ENCODE results near the gene HERPUD2.

HERPUD2 gene

DNA sequence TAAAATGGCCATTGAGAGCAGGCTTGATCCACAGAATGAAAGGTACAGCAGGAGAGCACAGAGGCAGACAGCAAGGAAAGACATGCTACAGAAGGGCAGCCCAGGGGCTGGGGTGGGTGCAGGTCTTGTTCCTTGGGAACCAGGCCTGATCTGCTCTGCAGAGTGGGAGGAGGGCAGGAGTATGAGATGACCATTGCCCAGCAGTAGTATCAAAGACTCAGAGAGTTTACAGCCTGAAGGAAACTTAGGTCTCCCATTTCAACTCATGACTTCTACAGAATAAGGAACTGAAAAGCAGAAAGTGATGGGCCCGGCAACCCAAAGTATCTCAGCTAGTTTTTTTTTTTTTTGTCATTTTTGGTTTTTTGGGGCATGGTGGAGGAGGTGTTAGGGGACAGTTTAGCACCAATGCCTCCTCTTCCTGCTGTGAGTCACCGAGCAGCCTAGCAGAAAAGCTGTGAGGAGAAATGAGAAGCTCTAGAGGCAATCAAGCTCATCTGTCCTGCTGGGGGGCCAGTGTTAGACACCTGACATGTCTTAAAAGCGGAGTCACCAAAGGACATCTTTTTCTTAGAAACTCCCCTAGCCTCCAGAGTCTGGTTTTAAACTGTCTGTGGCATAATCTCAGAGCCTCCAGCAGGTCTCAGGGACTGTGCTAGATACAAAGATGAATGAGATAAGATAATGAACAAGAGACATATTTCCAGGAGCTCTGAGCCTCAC, 34.3 kb upstream of the HERPUD2 start:
- Histone ChIP-seq H3K9me3 (ENCODE audit: control extremely low read depth in 1 of 5, control insufficient read depth in 4 of 5, insufficient read depth in 2 of 5, low read depth in 1 of 5, low read length in 4 of 5) (no peaks in the 10 kb centered on the region), H3K27me3 (replicated peaks in 2 of 5; ENCODE audit: control insufficient read depth in 4 of 5, insufficient read depth in 5 of 5, low read length in 4 of 5) (no peaks in the 10 kb centered on the region), H3K27ac (ENCODE audit: insufficient read depth in 1 of 2, low read depth in 1 of 2, low read length in 2 of 2, poor library complexity in 1 of 2, severe bottlenecking in 2 of 2) (no peak overlapping the region), H3K36me3 (ENCODE audit: control insufficient read depth in 4 of 4, insufficient read depth in 4 of 4, low read length in 3 of 4) (no peaks in the 10 kb centered on the region), H3K4me1 (ENCODE audit: control extremely low read depth in 1 of 4, control insufficient read depth in 4 of 4, insufficient read depth in 4 of 4, low read length in 3 of 4) (peaks cover 0 to 31% (median 2%) of the 10 kb centered on the region in 4 experiments), H3K4me3 (ENCODE audit: control insufficient read depth in 1 of 7, extremely low read depth in 1 of 7, insufficient read depth in 4 of 7, low read depth in 2 of 7, low read length in 6 of 7) (no peak overlapping the region)
- ChIA-PET CTCF (interaction anchor here (1.0 to 1.8 kb wide), 2 partner anchors 17 to 182 kb away, joined by 4 read pairs; no protein-coding TSS in a partner anchor), POLR2A (no interaction called here)
- 80% methylated on average over 1 of the region's 3 CpGs for WGBS (ENCODE audit: insufficient coverage)
- DNase-seq = peak; percentile 15 to 53 (median 21)

DNA sequence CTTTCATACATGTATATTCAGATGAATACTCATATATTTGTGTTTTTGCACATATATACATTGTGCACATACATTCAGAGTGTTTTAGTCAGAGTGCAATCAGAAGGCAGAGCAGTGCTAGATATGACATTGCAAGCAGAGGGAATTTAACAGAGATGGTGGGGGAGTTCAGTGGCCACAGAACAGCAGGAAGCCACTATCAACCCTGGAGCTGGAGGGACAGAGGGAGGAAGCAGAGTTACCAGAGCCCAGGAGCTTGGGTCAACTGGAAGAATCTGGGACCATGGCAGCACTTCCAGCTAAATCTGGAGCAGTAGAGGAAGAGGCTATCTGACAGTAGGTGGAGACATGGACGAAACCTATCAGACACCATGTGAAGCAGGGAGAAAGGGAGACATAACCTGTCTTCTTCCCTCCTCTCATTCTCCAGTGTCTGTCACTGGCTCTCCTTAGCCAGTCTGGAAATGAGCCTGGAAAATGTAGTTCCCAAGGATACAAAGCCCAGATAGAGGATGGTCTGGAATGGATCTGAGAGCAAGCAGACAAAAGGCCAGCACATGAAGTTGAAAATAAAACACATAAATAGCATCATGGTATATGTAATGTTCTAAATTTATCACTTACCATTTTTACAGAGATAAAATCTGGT, 33.6 kb upstream of the HERPUD2 start:
- H3K4me1 ChIP-seq (ENCODE audit: control extremely low read depth in 1 of 4, control insufficient read depth in 4 of 4, insufficient read depth in 4 of 4, low read length in 3 of 4) = peaks cover 0 to 31% (median 2%) of the 10 kb centered on the region in 4 experiments
- no CpG with 5 or more reads among the region's 1 CpG for WGBS (ENCODE audit: insufficient coverage)
- H3K4me3 ChIP-seq (ENCODE audit: control insufficient read depth in 1 of 7, extremely low read depth in 1 of 7, insufficient read depth in 4 of 7, low read depth in 2 of 7, low read length in 6 of 7) = no peak overlapping the region

DNA sequence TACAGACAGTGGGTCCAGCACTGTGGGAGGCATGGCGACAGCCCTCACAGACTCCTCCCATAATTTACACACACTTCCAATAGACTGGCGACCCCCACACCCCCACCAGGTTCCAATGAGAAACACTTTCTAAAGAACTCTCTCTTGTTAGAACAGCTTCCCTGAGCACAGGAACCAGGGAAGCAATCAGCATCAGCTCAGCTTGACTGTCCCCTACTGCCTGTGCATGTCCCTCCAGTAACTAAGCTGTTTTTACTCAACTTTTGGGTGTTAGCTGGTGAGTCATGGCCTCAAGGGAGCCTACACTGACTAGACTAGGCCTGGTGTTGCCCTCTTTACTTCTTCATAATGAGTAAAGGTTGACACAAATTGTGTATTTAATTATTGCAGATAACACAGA, 32.6 kb upstream of the HERPUD2 start:
- Histone ChIP-seq H3K36me3 (ENCODE audit: control insufficient read depth in 4 of 4, insufficient read depth in 4 of 4, low read length in 3 of 4) (no peaks in the 10 kb centered on the region), H3K9me3 (ENCODE audit: control extremely low read depth in 1 of 5, control insufficient read depth in 4 of 5, insufficient read depth in 2 of 5, low read depth in 1 of 5, low read length in 4 of 5) (no peaks in the 10 kb centered on the region), H3K4me1 (ENCODE audit: control extremely low read depth in 1 of 4, control insufficient read depth in 4 of 4, insufficient read depth in 4 of 4, low read length in 3 of 4) (peaks cover 0 to 33% (median 2%) of the 10 kb centered on the region in 4 experiments), H3K27me3 (replicated peaks in 2 of 5; ENCODE audit: control insufficient read depth in 4 of 5, insufficient read depth in 5 of 5, low read length in 4 of 5) (no peaks in the 10 kb centered on the region), H3K4me3 (ENCODE audit: control insufficient read depth in 1 of 7, extremely low read depth in 1 of 7, insufficient read depth in 4 of 7, low read depth in 2 of 7, low read length in 6 of 7) (no peak overlapping the region), H3K27ac (ENCODE audit: insufficient read depth in 1 of 2, low read depth in 1 of 2, low read length in 2 of 2, poor library complexity in 1 of 2, severe bottlenecking in 2 of 2) (no peak overlapping the region)
- no peak for DNase-seq
- 93% methylated on average over 2 of the region's 2 CpGs for WGBS (ENCODE audit: insufficient coverage)
- ChIA-PET POLR2A (no interaction called here), CTCF (no interaction called here)

More for the DNA sequence above, 33.6 kb upstream of the HERPUD2 start:
- no peaks in the 10 kb centered on the region for H3K36me3 ChIP-seq (ENCODE audit: control insufficient read depth in 4 of 4, insufficient read depth in 4 of 4, low read length in 3 of 4)
- ChIA-PET POLR2A (no interaction called here), CTCF (interaction anchor here (1.8 kb wide), 1 partner anchor 16 kb away, joined by 4 read pairs; no protein-coding TSS in a partner anchor)
- no peaks in the 10 kb centered on the region for H3K9me3 ChIP-seq (ENCODE audit: control extremely low read depth in 1 of 5, control insufficient read depth in 4 of 5, insufficient read depth in 2 of 5, low read depth in 1 of 5, low read length in 4 of 5)
- DNase-seq = no peak
- no peak overlapping the region for H3K27ac ChIP-seq (ENCODE audit: insufficient read depth in 1 of 2, low read depth in 1 of 2, low read length in 2 of 2, poor library complexity in 1 of 2, severe bottlenecking in 2 of 2)
- no peaks in the 10 kb centered on the region for H3K27me3 ChIP-seq (replicated peaks in 2 of 5; ENCODE audit: control insufficient read depth in 4 of 5, insufficient read depth in 5 of 5, low read length in 4 of 5)

DNA sequence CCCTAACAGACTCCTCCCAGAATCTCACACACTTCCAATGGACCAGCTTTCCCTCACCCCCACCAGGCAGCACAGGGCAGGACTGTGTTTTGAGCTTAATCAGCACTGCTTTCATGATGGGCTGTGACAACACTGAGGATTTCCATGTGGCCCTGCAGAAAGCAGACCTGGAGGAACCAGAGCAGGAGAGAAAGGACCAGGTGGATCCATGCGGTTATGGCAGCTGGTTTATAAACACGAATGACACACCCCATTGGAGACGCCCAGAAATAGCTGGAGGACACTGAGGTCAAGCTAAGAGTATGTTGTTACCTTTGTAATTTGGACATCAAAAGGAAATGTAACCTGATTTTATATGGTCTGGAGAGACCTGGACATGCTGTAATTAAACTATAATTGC, 31.7 kb upstream of the HERPUD2 start:
- ChIA-PET POLR2A (no interaction called here), CTCF (interaction anchor here (1.2 kb wide), 1 partner anchor 12 kb away, joined by 3 read pairs; no protein-coding TSS in a partner anchor)
- no peak overlapping the region for H3K4me3 ChIP-seq (ENCODE audit: control insufficient read depth in 1 of 7, extremely low read depth in 1 of 7, insufficient read depth in 4 of 7, low read depth in 2 of 7, low read length in 6 of 7)
- H3K9me3 ChIP-seq (ENCODE audit: control extremely low read depth in 1 of 5, control insufficient read depth in 4 of 5, insufficient read depth in 2 of 5, low read depth in 1 of 5, low read length in 4 of 5) = no peaks in the 10 kb centered on the region
- WGBS (ENCODE audit: insufficient coverage) = 94% methylated on average over 3 of the region's 3 CpGs
- H3K27me3 ChIP-seq (replicated peaks in 2 of 5; ENCODE audit: control insufficient read depth in 4 of 5, insufficient read depth in 5 of 5, low read length in 4 of 5) = no peaks in the 10 kb centered on the region
- DNase-seq = no peak
- no peak overlapping the region for H3K27ac ChIP-seq (ENCODE audit: insufficient read depth in 1 of 2, low read depth in 1 of 2, low read length in 2 of 2, poor library complexity in 1 of 2, severe bottlenecking in 2 of 2)
- H3K4me1 ChIP-seq (ENCODE audit: control extremely low read depth in 1 of 4, control insufficient read depth in 4 of 4, insufficient read depth in 4 of 4, low read length in 3 of 4) = peaks cover 0 to 41% (median 3%) of the 10 kb centered on the region in 4 experiments
- H3K36me3 ChIP-seq (ENCODE audit: control insufficient read depth in 4 of 4, insufficient read depth in 4 of 4, low read length in 3 of 4) = no peaks in the 10 kb centered on the region

DNA sequence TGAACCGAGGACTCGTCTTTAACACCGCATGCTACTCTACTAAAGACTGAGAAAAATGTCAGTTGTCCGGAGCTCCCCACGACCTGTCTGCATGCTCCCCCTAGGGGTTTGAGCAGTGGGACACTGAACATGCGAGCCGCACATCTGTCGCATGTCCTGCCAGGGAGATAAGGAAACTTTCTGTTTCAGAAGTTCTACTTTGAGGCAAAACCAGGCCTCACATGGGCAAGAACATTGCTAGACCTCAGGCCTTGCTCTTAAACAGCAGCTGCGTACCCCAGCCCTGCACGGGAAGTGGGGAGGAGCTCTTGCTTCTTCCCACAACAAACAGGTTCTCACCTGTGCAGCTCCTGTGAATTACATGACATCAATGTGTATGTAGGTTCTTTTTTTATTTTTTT, 30.3 kb upstream of the HERPUD2 start:
- Histone ChIP-seq H3K9me3 (ENCODE audit: control extremely low read depth in 1 of 5, control insufficient read depth in 4 of 5, insufficient read depth in 2 of 5, low read depth in 1 of 5, low read length in 4 of 5) (no peaks in the 10 kb centered on the region), H3K27me3 (replicated peaks in 2 of 5; ENCODE audit: control insufficient read depth in 4 of 5, insufficient read depth in 5 of 5, low read length in 4 of 5) (no peaks in the 10 kb centered on the region), H3K27ac (ENCODE audit: insufficient read depth in 1 of 2, low read depth in 1 of 2, low read length in 2 of 2, poor library complexity in 1 of 2, severe bottlenecking in 2 of 2) (no peak overlapping the region), H3K4me3 (ENCODE audit: control insufficient read depth in 1 of 7, extremely low read depth in 1 of 7, insufficient read depth in 4 of 7, low read depth in 2 of 7, low read length in 6 of 7) (no peak overlapping the region), H3K36me3 (ENCODE audit: control insufficient read depth in 4 of 4, insufficient read depth in 4 of 4, low read length in 3 of 4) (no peaks in the 10 kb centered on the region), H3K4me1 (ENCODE audit: control extremely low read depth in 1 of 4, control insufficient read depth in 4 of 4, insufficient read depth in 4 of 4, low read length in 3 of 4) (peaks cover 0 to 34% (median 3%) of the 10 kb centered on the region in 4 experiments)
- ChIA-PET CTCF (no interaction called here), POLR2A (no interaction called here)
- DNase-seq = no peak
- WGBS (ENCODE audit: insufficient coverage) = 100% methylated on average over 8 of the region's 10 CpGs

DNA sequence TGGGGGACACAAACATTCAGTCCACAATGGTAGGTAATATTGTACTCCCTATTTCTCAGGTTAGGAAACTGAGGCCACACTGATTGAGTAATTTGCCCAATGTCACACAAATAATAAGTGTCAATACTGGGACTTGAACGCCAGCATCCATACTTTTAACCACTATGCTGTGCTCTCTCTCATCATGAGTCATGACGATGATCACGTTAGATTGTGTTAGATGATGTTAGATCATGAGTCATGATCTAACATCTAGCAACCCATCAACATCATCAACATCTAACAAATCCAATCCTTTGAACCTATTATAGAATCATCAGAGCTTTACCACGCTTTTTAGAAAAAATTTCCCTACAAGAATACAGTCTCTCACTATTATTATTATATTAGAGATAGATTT, 28.1 kb upstream of the HERPUD2 start:
- H3K9me3 ChIP-seq (ENCODE audit: control extremely low read depth in 1 of 5, control insufficient read depth in 4 of 5, insufficient read depth in 2 of 5, low read depth in 1 of 5, low read length in 4 of 5) = no peaks in the 10 kb centered on the region
- CTCF ChIA-PET = interaction anchor here (1.2 kb wide), 2 partner anchors 12 to 13 kb away, joined by 3 to 4 read pairs; no protein-coding TSS in a partner anchor
- 100% methylated on average over 1 of the region's 4 CpGs for WGBS (ENCODE audit: insufficient coverage)

More for the DNA sequence above, 28.1 kb upstream of the HERPUD2 start:
- POLR2A ChIA-PET = no interaction called here
- no peak overlapping the region for H3K4me3 ChIP-seq (ENCODE audit: control insufficient read depth in 1 of 7, extremely low read depth in 1 of 7, insufficient read depth in 4 of 7, low read depth in 2 of 7, low read length in 6 of 7)
- no peak overlapping the region for H3K27ac ChIP-seq (ENCODE audit: insufficient read depth in 1 of 2, low read depth in 1 of 2, low read length in 2 of 2, poor library complexity in 1 of 2, severe bottlenecking in 2 of 2)
- peaks cover 0 to 13% (median under 1%) of the 10 kb centered on the region in 4 experiments for H3K4me1 ChIP-seq (ENCODE audit: control extremely low read depth in 1 of 4, control insufficient read depth in 4 of 4, insufficient read depth in 4 of 4, low read length in 3 of 4)
- H3K36me3 ChIP-seq (ENCODE audit: control insufficient read depth in 4 of 4, insufficient read depth in 4 of 4, low read length in 3 of 4) = no peaks in the 10 kb centered on the region
- DNase-seq = peak in 1 of 3 donors; percentile 16
- H3K27me3 ChIP-seq (replicated peaks in 2 of 5; ENCODE audit: control insufficient read depth in 4 of 5, insufficient read depth in 5 of 5, low read length in 4 of 5) = no peaks in the 10 kb centered on the region

Measured in common myeloid progenitor, CD34-positive (primary cell).